ENCODE results near the gene PRSS21.

Gene PRSS21

GRCh38 chr16:2860826-2861567 lies 44.0 kb downstream of the PRSS21 start:
- DNase-seq, result no peak

- DNase-seq, result no peak
These were observed 48.6 kb downstream of the PRSS21 start for GRCh38 chr16:2865651-2866050.

GRCh38 chr16:2866431-2866830 lies 49.4 kb downstream of the PRSS21 start:
- no peak for DNase-seq

GRCh38 chr16:2867661-2867986 lies 50.6 kb downstream of the PRSS21 start:
- DNase-seq, result no peak

- DNase-seq, result peak; percentile 66 to 98 (median 92)
These were observed 51.2 kb downstream of the PRSS21 start for GRCh38 chr16:2867987-2868789.

Measured in anterior cingulate cortex (tissue), 58 donors.